Measurements from ENCODE around the gene SMPX.

The SMPX gene

DNA sequence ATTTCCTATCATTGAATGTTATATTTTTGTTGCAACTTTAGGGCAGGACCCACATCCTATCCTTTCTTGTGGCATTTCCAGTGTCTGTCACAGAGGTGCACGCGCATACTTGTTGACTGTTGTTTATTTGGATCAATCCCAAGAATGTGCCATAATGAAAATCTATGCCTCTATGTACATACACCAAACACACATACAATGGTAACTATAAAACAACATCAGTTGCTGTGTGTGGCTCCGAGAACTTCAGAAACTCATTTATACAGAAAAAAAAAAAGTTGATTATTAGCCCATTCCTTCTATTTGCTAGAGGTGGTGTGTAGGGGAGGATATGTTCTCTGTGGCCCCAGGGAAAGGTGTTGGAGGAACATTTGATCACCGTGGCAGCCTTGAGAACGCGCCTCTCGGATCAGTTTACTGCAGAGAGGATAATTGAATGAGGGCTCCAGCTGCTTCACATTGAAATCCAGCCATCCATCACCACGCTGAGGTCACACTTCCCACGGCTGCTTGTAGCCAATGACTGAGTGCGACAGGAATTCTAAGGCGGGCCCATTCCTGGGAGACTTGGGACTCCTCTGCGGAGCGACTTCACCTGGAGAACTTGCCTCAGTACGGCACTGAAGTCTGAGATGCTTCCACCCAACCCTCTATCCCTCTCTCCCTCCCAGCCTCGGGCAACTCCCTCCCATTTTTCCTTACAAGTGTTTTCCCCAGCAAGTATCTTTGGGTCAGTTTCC, 19.5 kb downstream of the SMPX start:
- H3K4me3 ChIP-seq (ENCODE audit: low read depth, low read length), result no peak overlapping the region
- TF ChIP-seq, protein P1, sequence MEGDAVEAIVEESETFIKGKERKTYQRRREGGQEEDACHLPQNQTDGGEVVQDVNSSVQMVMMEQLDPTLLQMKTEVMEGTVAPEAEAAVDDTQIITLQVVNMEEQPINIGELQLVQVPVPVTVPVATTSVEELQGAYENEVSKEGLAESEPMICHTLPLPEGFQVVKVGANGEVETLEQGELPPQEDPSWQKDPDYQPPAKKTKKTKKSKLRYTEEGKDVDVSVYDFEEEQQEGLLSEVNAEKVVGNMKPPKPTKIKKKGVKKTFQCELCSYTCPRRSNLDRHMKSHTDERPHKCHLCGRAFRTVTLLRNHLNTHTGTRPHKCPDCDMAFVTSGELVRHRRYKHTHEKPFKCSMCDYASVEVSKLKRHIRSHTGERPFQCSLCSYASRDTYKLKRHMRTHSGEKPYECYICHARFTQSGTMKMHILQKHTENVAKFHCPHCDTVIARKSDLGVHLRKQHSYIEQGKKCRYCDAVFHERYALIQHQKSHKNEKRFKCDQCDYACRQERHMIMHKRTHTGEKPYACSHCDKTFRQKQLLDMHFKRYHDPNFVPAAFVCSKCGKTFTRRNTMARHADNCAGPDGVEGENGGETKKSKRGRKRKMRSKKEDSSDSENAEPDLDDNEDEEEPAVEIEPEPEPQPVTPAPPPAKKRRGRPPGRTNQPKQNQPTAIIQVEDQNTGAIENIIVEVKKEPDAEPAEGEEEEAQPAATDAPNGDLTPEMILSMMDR (IDR thresholded peaks at IDR 0.05; ENCODE audit: low read depth, low read length, missing control alignments), result no peak
- DNase-seq (ENCODE audit: low read depth), result no peak

- TF ChIP-seq, protein P1 (IDR thresholded peaks at IDR 0.05; ENCODE audit: low read depth, low read length, missing control alignments), result no peak
- H3K4me3 ChIP-seq (ENCODE audit: low read depth, low read length), result no peak overlapping the region
- DNase-seq (ENCODE audit: low read depth), result no peak
Observed at GRCh38 chrX:21735768-21736127, 22.2 kb downstream of the SMPX start.

DNA sequence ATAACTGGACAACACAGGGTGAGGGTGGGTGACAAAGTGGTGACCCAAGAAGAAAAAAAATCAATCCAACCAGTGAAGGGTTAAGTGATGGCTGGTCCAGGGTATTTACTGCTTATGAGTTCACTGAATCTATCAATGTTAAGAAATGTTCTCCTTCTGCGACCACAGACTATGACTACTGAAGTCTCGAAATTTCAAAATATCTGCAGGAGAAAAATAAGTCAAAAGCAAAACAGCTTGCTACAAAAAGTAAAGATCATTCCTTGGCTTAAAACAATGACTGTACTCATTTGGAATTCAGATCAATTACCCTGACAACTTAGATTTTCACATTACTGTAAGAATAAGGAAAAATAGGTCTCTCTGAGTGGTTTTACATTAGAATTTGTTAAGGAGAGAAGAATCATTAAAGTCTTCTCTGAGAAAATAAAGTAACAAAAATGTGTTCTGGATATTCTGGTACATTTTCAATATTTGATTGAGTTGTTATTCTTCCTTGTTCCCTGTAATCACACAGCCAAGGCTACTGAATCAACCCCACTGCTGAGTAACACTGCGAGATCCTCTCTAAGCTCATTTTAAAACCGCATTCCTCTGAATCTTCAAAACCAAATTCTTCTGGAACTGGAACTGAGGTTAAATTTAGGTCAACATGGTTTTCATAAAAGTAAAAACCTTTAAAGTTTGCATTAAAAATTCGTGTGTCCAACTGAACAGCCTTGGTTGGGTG, 22.7 kb downstream of the SMPX start:
- DNase-seq (ENCODE audit: low read depth), result no peak
- TF ChIP-seq, protein P1 (IDR thresholded peaks at IDR 0.05; ENCODE audit: low read depth, low read length, missing control alignments), result no peak
- H3K4me3 ChIP-seq (ENCODE audit: low read depth, low read length), result no peak overlapping the region

GRCh38 chrX:21734175-21734574, 23.7 kb downstream of the SMPX start:
- no peak for DNase-seq (ENCODE audit: low read depth)
- H3K4me3 ChIP-seq (ENCODE audit: low read depth, low read length), result no peak overlapping the region
- TF ChIP-seq, protein P1 (IDR thresholded peaks at IDR 0.05; ENCODE audit: low read depth, low read length, missing control alignments), result no peak

DNA sequence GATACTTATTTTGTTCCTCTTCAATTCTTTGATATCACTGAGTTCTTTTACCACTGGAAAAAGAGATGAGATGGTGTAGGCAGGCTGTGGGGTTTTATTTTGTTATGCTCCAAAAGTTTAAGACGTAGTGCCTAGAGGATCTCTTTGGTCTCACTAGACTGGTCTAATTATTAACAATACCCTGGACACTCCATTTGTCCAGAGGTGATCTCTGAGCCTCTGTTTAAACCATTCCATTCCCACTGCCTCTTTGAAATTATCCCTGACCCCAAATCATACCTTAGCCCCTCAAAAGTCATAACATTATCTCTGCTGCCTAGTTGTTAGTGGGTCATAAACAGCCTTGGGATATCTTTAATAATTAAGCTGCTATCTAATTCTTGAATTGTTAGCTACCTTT, 24.2 kb downstream of the SMPX start:
- no peak overlapping the region for H3K4me3 ChIP-seq (ENCODE audit: low read depth, low read length)
- TF ChIP-seq, protein P1 (IDR thresholded peaks at IDR 0.05; ENCODE audit: low read depth, low read length, missing control alignments), result no peak
- no peak for DNase-seq (ENCODE audit: low read depth)

DNA sequence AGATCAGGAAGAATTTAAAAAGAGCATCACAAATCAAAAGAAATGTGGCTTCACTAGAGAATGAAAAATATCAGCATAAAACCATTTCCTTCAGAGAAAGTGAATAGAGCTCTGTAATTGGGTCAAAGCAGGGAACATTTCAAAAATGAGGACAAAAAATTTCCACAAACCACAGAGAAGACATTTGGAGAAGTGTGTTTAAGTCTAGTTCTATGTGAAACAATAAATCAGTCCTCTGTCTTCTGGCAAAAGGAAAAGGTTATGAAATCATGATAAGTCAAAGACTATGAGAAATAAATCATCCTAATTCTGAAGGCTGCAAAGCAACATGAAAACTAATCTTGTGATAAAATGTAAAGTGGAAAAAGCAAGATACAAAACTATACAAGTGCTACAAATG, 27.9 kb downstream of the SMPX start:
- TF ChIP-seq, protein P1 (IDR thresholded peaks at IDR 0.05; ENCODE audit: low read depth, low read length, missing control alignments), result no peak
- no peak for DNase-seq (ENCODE audit: low read depth)
- no peak overlapping the region for H3K4me3 ChIP-seq (ENCODE audit: low read depth, low read length)

All from GM12864 (cell line).